Measurements from ENCODE around the gene CA12. TPM values are rescaled to one million over a fixed set of nuclear protein-coding genes. Genes with fewer than 3 reads are reported as not detected.
A peak's percentile ranks its signal among the peaks of the same experiment; 100 is the strongest.

The CA12 gene
- total and polyA plus RNA-seq, 2 donors (not counting 3 experiments of a cell fraction or from before 2014, with no cell fraction given), result 1.1 to 5.9 TPM

- DNase-seq (ENCODE audit: low read depth, low spot score), result peak; percentile 86
- Histone ChIP-seq H3K9ac (replicated peaks; ENCODE audit: extremely low read depth, insufficient read depth, low read length) (peak overlapping the region; percentile 43), H3K79me2 (ENCODE audit: control insufficient read depth, insufficient read depth, low read length) (no peaks in the 10 kb centered on the region), H3K9me3 (replicated peaks; ENCODE audit: control insufficient read depth, insufficient read depth, low read length) (no peaks in the 10 kb centered on the region), H3K4me2 (ENCODE audit: insufficient read depth, low read length) (peak overlapping the region; percentile 75), H3K4me1 (ENCODE audit: control insufficient read depth, extremely low read depth, insufficient read depth, low read length) (peaks cover 46% of the 10 kb centered on the region), H3K4me3 (replicated peaks in 1 of 3; ENCODE audit: insufficient read depth in 1 of 3, low read depth in 1 of 3, low read length in 3 of 3) (peak overlapping the region in 1 of 3 experiments; percentile 3), H2AFZ (ENCODE audit: low read depth, low read length) (peak overlapping the region; percentile 75), H3K9me1 (replicated peaks; ENCODE audit: control insufficient read depth, extremely low read depth, insufficient read depth, low read length) (no peaks in the 10 kb centered on the region), H3K36me3 (ENCODE audit: control insufficient read depth in 2 of 2, extremely low read depth in 1 of 2, insufficient read depth in 2 of 2, low read length in 2 of 2) (no peaks in the 10 kb centered on the region), H3K27ac (ENCODE audit: insufficient read depth, low read depth, low read length) (peak overlapping the region; percentile 64), H4K20me1 (replicated peaks; ENCODE audit: control insufficient read depth, extremely low read depth, insufficient read depth, low read length) (no peaks in the 10 kb centered on the region), H3K27me3 (ENCODE audit: control insufficient read depth in 2 of 2, insufficient read depth in 2 of 2, low read length in 2 of 2) (no peaks in the 10 kb centered on the region)
- dilution Hi-C loops (cut with MboI; ENCODE audit: extremely low pct_ligation_motif_present, low sequenced_read_pairs), result no loop called here
- intact Hi-C loops (cut with micrococcal nuclease), result loop anchor here (1.0 to 5.0 kb wide), 6 partner anchors 98 to 440 kb away; partner anchors contain the start of genes RAB8B, RPS27L and USP3
- CTCF ChIA-PET, result interaction anchor here (0.8 to 5.9 kb wide), 10 partner anchors 9 to 782 kb away, joined by 3 to 166 read pairs (median 4); partner anchors contain the start of gene APH1B
- no TSS peak for BruUV-seq (replicated peaks)
- POLR2A ChIA-PET, result no interaction called here
- FAIRE-seq, result peak; percentile 95
- TF ChIP-seq FOS (IDR thresholded peaks at IDR 0.05; ENCODE audit: borderline replicate concordance, insufficient read depth, low read length), result peak; percentile 91
- peak; percentile 48 for TF ChIP-seq MYC (IDR thresholded peaks at IDR 0.05; ENCODE audit: low read depth, low read length)
- no peak for TF ChIP-seq POLR2A (IDR thresholded peaks at IDR 0.05; ENCODE audit: low read depth, low read length)
- TF ChIP-seq GATA2 (IDR thresholded peaks at IDR 0.05; ENCODE audit: insufficient read depth, insufficient read length, low read depth, low read length), result no peak
- TF ChIP-seq POLR2AphosphoS5 (IDR thresholded peaks at IDR 0.05; ENCODE audit: insufficient read depth, low read depth, low read length), result peak; percentile 53
- TF ChIP-seq MAX (IDR thresholded peaks at IDR 0.05; ENCODE audit: insufficient read depth, insufficient read length), result peak; percentile 23
- peak; percentile 45 for TF ChIP-seq JUN (IDR thresholded peaks at IDR 0.05; ENCODE audit: borderline replicate concordance, insufficient read depth, insufficient read length, low read depth)
Observed at GRCh38 chr15:63287109-63287508, 94.5 kb downstream of the CA12 start.

GRCh38 chr15:63284335-63284734 lies 97.3 kb downstream of the CA12 start:
- no peaks in the 10 kb centered on the region for H3K9me1 ChIP-seq (replicated peaks; ENCODE audit: control insufficient read depth, extremely low read depth, insufficient read depth, low read length)
- no peaks in the 10 kb centered on the region for H3K36me3 ChIP-seq (ENCODE audit: control insufficient read depth in 2 of 2, extremely low read depth in 1 of 2, insufficient read depth in 2 of 2, low read length in 2 of 2)
- no peaks in the 10 kb centered on the region for H3K27me3 ChIP-seq (ENCODE audit: control insufficient read depth in 2 of 2, insufficient read depth in 2 of 2, low read length in 2 of 2)
- H3K9me3 ChIP-seq (replicated peaks; ENCODE audit: control insufficient read depth, insufficient read depth, low read length), result no peaks in the 10 kb centered on the region
- H3K4me1 ChIP-seq (ENCODE audit: control insufficient read depth, extremely low read depth, insufficient read depth, low read length), result peaks cover 24% of the 10 kb centered on the region
- dilution Hi-C loops (cut with MboI; ENCODE audit: extremely low pct_ligation_motif_present, low sequenced_read_pairs) (no loop called here), intact Hi-C loops (cut with micrococcal nuclease) (no loop called here)
- no peak overlapping the region for H2AFZ ChIP-seq (ENCODE audit: low read depth, low read length)
- no TSS peak for BruUV-seq (replicated peaks)
- DNase-seq (ENCODE audit: low read depth, low spot score) (no peak), FAIRE-seq (no peak)
- H3K79me2 ChIP-seq (ENCODE audit: control insufficient read depth, insufficient read depth, low read length), result no peaks in the 10 kb centered on the region
- POLR2A ChIA-PET, result no interaction called here
- no peak overlapping the region for H3K4me3 ChIP-seq (replicated peaks in 1 of 3; ENCODE audit: insufficient read depth in 1 of 3, low read depth in 1 of 3, low read length in 3 of 3)
- CTCF ChIA-PET, result interaction anchor here (0.9 to 1.3 kb wide), 2 partner anchors 16 to 118 kb away, joined by 3 read pairs; no protein-coding TSS in a partner anchor
- H3K9ac ChIP-seq (replicated peaks; ENCODE audit: extremely low read depth, insufficient read depth, low read length), result no peak overlapping the region
- H3K4me2 ChIP-seq (ENCODE audit: insufficient read depth, low read length), result no peak overlapping the region
- H3K27ac ChIP-seq (ENCODE audit: insufficient read depth, low read depth, low read length), result no peak overlapping the region
- TF ChIP-seq JUN (IDR thresholded peaks at IDR 0.05; ENCODE audit: borderline replicate concordance, insufficient read depth, insufficient read length, low read depth), result no peak
- no peak for TF ChIP-seq EZH2 (IDR thresholded peaks at IDR 0.05; ENCODE audit: borderline replicate concordance, low read depth, low read length, severe bottlenecking)
- no peak for TF ChIP-seq CTCF (IDR thresholded peaks at IDR 0.05; ENCODE audit: extremely low read depth in 1 of 2, insufficient read depth in 1 of 2, low read depth in 1 of 2, low read length in 2 of 2)
- no peak for TF ChIP-seq MYC (IDR thresholded peaks at IDR 0.05; ENCODE audit: low read depth, low read length)
- no peak for TF ChIP-seq FOS (IDR thresholded peaks at IDR 0.05; ENCODE audit: borderline replicate concordance, insufficient read depth, low read length)
- TF ChIP-seq GATA2 (IDR thresholded peaks at IDR 0.05; ENCODE audit: insufficient read depth, insufficient read length, low read depth, low read length), result no peak
- TF ChIP-seq POLR2A (IDR thresholded peaks at IDR 0.05; ENCODE audit: low read depth, low read length), result no peak
- TF ChIP-seq MAX (IDR thresholded peaks at IDR 0.05; ENCODE audit: insufficient read depth, insufficient read length), result no peak
- no peak for TF ChIP-seq POLR2AphosphoS5 (IDR thresholded peaks at IDR 0.05; ENCODE audit: insufficient read depth, low read depth, low read length)
- no peaks in the 10 kb centered on the region for H4K20me1 ChIP-seq (replicated peaks; ENCODE audit: control insufficient read depth, extremely low read depth, insufficient read depth, low read length)

Data from endothelial cell of umbilical vein (primary cell).